DND-41 (cell line): Measurements from ENCODE around the gene SAMD13.

Experiments used
- CTCF ChIP-seq: IDR thresholded peaks from 2 replicates; pipeline ENCODE4 v1.5.1; 2012; ENCODE audit warnings: borderline replicate concordance, low read length, moderate library complexity, mild to moderate bottlenecking; ENCODE audit not compliant: poor library complexity, severe bottlenecking; ENCODE audit errors: extremely low read depth
- EZH2 ChIP-seq: IDR thresholded peaks from 3 replicates; pipeline ENCODE4 v1.6.1; 2012; ENCODE audit warnings: borderline replicate concordance, low read depth, mild to moderate bottlenecking, moderate library complexity, low read length, inconsistent platforms; ENCODE audit not compliant: severe bottlenecking

GRCh38 chr1:84398175-84399155 is 97.0 kb downstream of the SAMD13 start, which contains the start of gene DNASE2B:
- TF ChIP-seq CTCF (no peak), EZH2 (no peak)
